SU-DHL-6 (cell line): ENCODE data around the gene PCNX4.

Experiments used
- CTCF ChIP-seq: fragments of 200-600 bp; sonication (generic); IDR thresholded peaks from one replicate; pipeline ENCODE4 v1.5.1; 2017; ENCODE audit warnings: antibody characterized with exemption, mild to moderate bottlenecking, low read length, moderate library complexity; ENCODE audit not compliant: insufficient read depth, poor library complexity, severe bottlenecking
- EZH2phosphoT487 ChIP-seq: fragments of 200-600 bp; sonication (generic), shearing (Covaris generic); conservative IDR thresholded peaks from 2 replicates; pipeline ENCODE4 v1.6.1; 2018; ENCODE audit warnings: mild to moderate bottlenecking, antibody characterized with exemption, low read length, moderate library complexity, mixed read lengths

DNA sequence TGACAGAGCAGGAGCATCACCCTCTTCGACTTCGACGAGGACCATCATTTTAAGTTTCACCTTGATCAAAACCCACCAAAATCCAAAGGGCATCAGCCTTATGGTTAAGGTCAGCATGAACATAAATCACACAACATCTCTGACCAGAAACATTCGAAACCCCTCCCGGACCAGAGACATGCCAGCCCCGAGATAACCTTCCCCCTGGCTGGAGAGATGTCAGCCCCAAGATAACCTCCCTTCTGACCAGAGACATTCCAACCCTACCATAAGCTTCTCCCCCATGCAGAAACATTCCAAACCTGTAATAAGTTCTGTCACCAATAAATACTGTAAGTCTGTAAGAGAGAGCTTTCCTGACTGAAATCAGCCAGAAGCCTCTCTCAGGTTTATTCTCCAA is 6.3 kb downstream of the PCNX4 start:
- TF ChIP-seq CTCF (no peak), EZH2phosphoT487 (no peak)
